GM12878 (cell line): Measurements from ENCODE around the gene COX6A1. TPM values are rescaled to one million over a fixed set of nuclear protein-coding genes. Genes with fewer than 3 reads are reported as not detected.
"Not testable (repeated sequence)": the region's sequence is repeated elsewhere in the genome, so short reads cannot be mapped to it uniquely, and the experiment has no call there.

Experiments
- ATAC-seq: fragments of 200-7000 bp; cut with Tn5 transposase; 3 replicates; pipeline ENCODE4 v1.9.1; 2020; ENCODE audit warnings: mild to moderate bottlenecking, moderate library complexity
- BruUV-seq: library from RNA; stranded (reverse); fragments of 400-500 nt; replicated peaks from 2 replicates; lab custom pipeline; 2021; lab: Mats Ljungman, UMichigan
- CTCF ChIA-PET: fragments of 300-600 bp; sonication (Branson Sonifier 250); formaldehyde crosslinking; extraction: SDS; loops from one replicate; lab custom pipeline; 2021; ENCODE audit warnings: inconsistent platforms; lab: Yijun Ruan, JAX
- POLR2A ChIA-PET: fragments of 350-600 bp; formaldehyde crosslinking; extraction: SDS; loops from one replicate; lab custom pipeline; 2021; ENCODE audit warnings: inconsistent platforms; lab: Charles Lee
- RAD21 ChIA-PET: fragments of 300-600 bp; sonication (Branson Sonifier 250); formaldehyde crosslinking; loops from one replicate; lab custom pipeline; 2023; ENCODE audit warnings: antibody characterized with exemption; ENCODE audit not compliant: unreplicated experiment; lab: Charles Lee
- SMC1A ChIA-PET: fragments of 300-600 bp; sonication (Branson Sonifier 250); formaldehyde crosslinking; loops from one replicate; lab custom pipeline; 2023; ENCODE audit not compliant: unreplicated experiment, uncharacterized antibody; lab: Charles Lee
- DNase-seq: peaks from one replicate; pipeline ENCODE4 v3.0.0-alpha.2; 2011; ENCODE audit warnings: low read depth, low spot score
- FAIRE-seq: peaks from 3 replicates; lab custom pipeline; 2011; peaks lifted over from hg19 to GRCh38; lab: Jason Lieb, UNC
- H2AFZ ChIP-seq: 2 replicates; pipeline ENCODE4 v1.6.0; 2011; ENCODE audit warnings: low read depth, low read length, control low read depth; ENCODE audit not compliant: control insufficient read depth
- H3K27ac ChIP-seq: 2 replicates; pipeline ENCODE4 v1.5.1; 2011; ENCODE audit warnings: control low read depth; ENCODE audit not compliant: control insufficient read depth, insufficient read depth
- H3K27me3 ChIP-seq, 2 experiments: replicated peaks in 1 of 2; 2 replicates each; pipeline versions ENCODE4 v1.6.0 to v1.6.1; 2011; ENCODE audit warnings: low read length in 1 of 2; ENCODE audit not compliant: control insufficient read depth in 2 of 2, insufficient read depth in 2 of 2
- H3K36me3 ChIP-seq, 2 experiments: 2 replicates each; pipeline ENCODE4 v1.5.1; 2011; ENCODE audit warnings: low read length in 1 of 2; ENCODE audit not compliant: control insufficient read depth in 2 of 2, insufficient read depth in 2 of 2
- H3K4me1 ChIP-seq: 2 replicates; pipeline ENCODE4 v1.6.1; 2011; ENCODE audit warnings: mild to moderate bottlenecking, low read length, moderate library complexity, mixed read lengths; ENCODE audit not compliant: control insufficient read depth, insufficient read depth
- H3K4me2 ChIP-seq: 2 replicates; pipeline ENCODE4 v1.6.0; 2011; ENCODE audit warnings: control low read depth; ENCODE audit not compliant: control insufficient read depth, insufficient read depth
- H3K4me3 ChIP-seq: fragments of 200-600 bp; sonication (generic); 2 replicates; pipeline ENCODE4 v1.5.1; 2016
- H3K79me2 ChIP-seq: 2 replicates; pipeline ENCODE4 v1.6.0; 2011; ENCODE audit warnings: low read length; ENCODE audit not compliant: control insufficient read depth, insufficient read depth
- H3K9ac ChIP-seq: 2 replicates; pipeline ENCODE4 v1.8.0; 2011; ENCODE audit warnings: low read length, control low read depth, mixed read lengths; ENCODE audit not compliant: control insufficient read depth, insufficient read depth
- H3K9me3 ChIP-seq: replicated peaks from 3 replicates; pipeline ENCODE4 v1.5.1; 2011; ENCODE audit warnings: mild to moderate bottlenecking, low read length; ENCODE audit not compliant: control insufficient read depth, insufficient read depth
- H4K20me1 ChIP-seq: 2 replicates; pipeline ENCODE4 v1.6.0; 2011; ENCODE audit not compliant: control insufficient read depth, insufficient read depth
- GABPA ChIP-seq: IDR thresholded peaks from 2 replicates; pipeline ENCODE4 v1.6.1; 2014; ENCODE audit warnings: antibody characterized with exemption, low read depth, mild to moderate bottlenecking, inconsistent platforms
- MTA2 ChIP-seq: fragments of 450-650 bp; IDR thresholded peaks from 2 replicates; pipeline ENCODE4 v1.6.1; 2016; ENCODE audit warnings: low read depth, mild to moderate bottlenecking, moderate library complexity
- PKNOX1 ChIP-seq: fragments of 450-650 bp; IDR thresholded peaks from 2 replicates; pipeline ENCODE4 v1.6.1; 2016; ENCODE audit warnings: mild to moderate bottlenecking
- POLR2A ChIP-seq: IDR thresholded peaks from 2 replicates; pipeline ENCODE4 v1.6.1; 2011; ENCODE audit warnings: low read depth, mild to moderate bottlenecking, low read length
- REST ChIP-seq: IDR thresholded peaks from 2 replicates; pipeline ENCODE4 v1.6.1; 2012; ENCODE audit warnings: mild to moderate bottlenecking, low read depth, low read length
- ZNF687 ChIP-seq: fragments of 450-650 bp; IDR thresholded peaks from 2 replicates; pipeline ENCODE4 v1.6.1; 2017; ENCODE audit warnings: mild to moderate bottlenecking, moderate library complexity
- WGBS: methylation state at CpG from one replicate; pipeline ENCODE4 v1.1.6; 2016; ENCODE audit warnings: low lambda C conversion rate; ENCODE audit not compliant: insufficient replicate concordance, insufficient coverage; ENCODE audit errors: missing lambda C conversion rate; 5-methylcytosine and 5-hydroxymethylcytosine counted together
- in situ Hi-C: fragments of 300-500 bp; cut with MboI; formaldehyde crosslinking; loops from 9 replicates; pipeline ENCODE4 v1.14.3; 2018; ENCODE audit warnings: mixed read lengths
- intact Hi-C: fragments of 100-400 bp; cut with micrococcal nuclease; formaldehyde crosslinking; loops from one replicate; pipeline ENCODE4 v1.14.2; 2022; ENCODE audit not compliant: unreplicated experiment
- polyA plus RNA-seq, 11 experiments: library from polyadenylated mRNA; depleted of rRNA in 4 of 11; unstranded in 6 of 11; stranded (reverse) in 5 of 11; fragments of >200 nt; fragmentation: Nextera tagmentation in 4 of 11; fragmentation: Illumina TruSeq in 1 of 11; extraction: Ambion mirVana in 4 of 11; extraction: Trizol in 1 of 11; gene quantifications; 1 replicate in 1 of 11; 2 replicates in 10 of 11; pipeline versions ENCODE4 v1.2.1 to v1.2.3, GENCODE V29; 2011 to 2016; ENCODE audit warnings: inconsistent platforms in 2 of 11, missing spikeins in 2 of 11, low read depth in 1 of 11
- total RNA-seq, 4 experiments: library from RNA; depleted of rRNA in 3 of 4; stranded (reverse); fragments of >200 nt in 3 of 4; fragmentation: Illumina TruSeq in 1 of 4; extraction: Trizol in 1 of 4; gene quantifications; 2 replicates each; pipeline versions ENCODE4 v1.2.1 to v1.2.3, GENCODE V29; 2013 to 2021

The COX6A1 gene
- total and polyA plus RNA-seq, 10 of the 15 experiments (the other 5 are each of a cell fraction or from before 2014, with no cell fraction given) = 408 to 2,723 (median 1,019) TPM

- H3K79me2 ChIP-seq, FAIRE-seq, RAD21 ChIA-PET, H3K9ac ChIP-seq, H3K9me3 ChIP-seq, H3K4me1 ChIP-seq, H3K27me3 ChIP-seq, H4K20me1 ChIP-seq, H2AFZ ChIP-seq, DNase-seq, ATAC-seq, H3K4me2 ChIP-seq, BruUV-seq, H3K4me3 ChIP-seq, intact Hi-C loops, H3K27ac ChIP-seq, in situ Hi-C loops: not testable (repeated sequence)
- ChIA-PET POLR2A (interaction anchor here (1.2 kb wide), 1 partner anchor 13 kb away, joined by 3 read pairs; no protein-coding TSS in a partner anchor), CTCF (interaction anchor here (0.6 to 4.3 kb wide), 9 partner anchors 9 to 607 kb away, joined by 3 to 39 read pairs (median 3); partner anchors contain the start of genes DYNLL1, POP5, SIRT4 and SRSF9), SMC1A (interaction anchor here (0.8 to 3.0 kb wide), 5 partner anchors 11 to 50 kb away, joined by 3 to 10 read pairs (median 4); no protein-coding TSS in a partner anchor)
- 98% methylated on average over 5 of the region's 5 CpGs for WGBS
- peaks cover 7 to 20% of the 10 kb centered on the region in 2 experiments for H3K36me3 ChIP-seq
These were observed 14.6 kb downstream of the COX6A1 start for GRCh38 chr12:120452524-120452923.

GRCh38 chr12:120453060-120453750 lies 15.3 kb downstream of the COX6A1 start:
- no peaks in the 10 kb centered on the region for H4K20me1 ChIP-seq
- no peaks in the 10 kb centered on the region for H3K27me3 ChIP-seq
- ChIA-PET SMC1A (interaction anchor here (0.6 to 3.0 kb wide), 5 partner anchors 9 to 118 kb away, joined by 3 to 10 read pairs (median 4); no protein-coding TSS in a partner anchor), POLR2A (interaction anchor here (0.7 kb wide), 1 partner anchor 12 kb away, joined by 3 read pairs; no protein-coding TSS in a partner anchor), RAD21 (no interaction called here), CTCF (interaction anchor here (0.6 to 4.3 kb wide), 9 partner anchors 9 to 1593 kb away, joined by 3 to 39 read pairs (median 3); partner anchors contain the start of genes DYNLL1, SIRT4 and SRSF9)
- H3K9me3 ChIP-seq = no peaks in the 10 kb centered on the region
- H3K9ac ChIP-seq = no peak overlapping the region
- intact Hi-C loops (no loop called here), in situ Hi-C loops (no loop called here)
- no peak for FAIRE-seq
- H2AFZ ChIP-seq = no peak overlapping the region
- peaks cover 7 to 20% of the 10 kb centered on the region in 2 experiments for H3K36me3 ChIP-seq
- no peaks in the 10 kb centered on the region for H3K4me1 ChIP-seq
- 87% methylated on average over 3 of the region's 3 CpGs for WGBS
- no TSS peak for BruUV-seq
- no peak overlapping the region for H3K4me2 ChIP-seq
- DNase-seq = no peak
- ATAC-seq = no peak
- no peak overlapping the region for H3K27ac ChIP-seq
- H3K4me3 ChIP-seq = no peak overlapping the region
- H3K79me2 ChIP-seq = peaks cover 3% of the 10 kb centered on the region
- TF ChIP-seq POLR2A (no peak), MTA2 (no peak), REST (no peak), ZNF687 (no peak), PKNOX1 (no peak), GABPA (no peak)
